Thoracic aorta (tissue), 2 donors: ENCODE measurements around the gene ZNF544. TPM values are rescaled to one million over a fixed set of nuclear protein-coding genes. Genes with fewer than 3 reads are reported as not detected.

ENCODE experiments used
- ATAC-seq: fragments of 150-250 bp; one replicate; pipeline ENCODE4 v1.8.0; 2017; ENCODE audit warnings: low read depth; ENCODE audit not compliant: insufficient number of reproducible peaks, low FRiP score
- DNase-seq: peaks from one replicate; pipeline ENCODE4 v3.0.0-alpha.2; 2020; ENCODE audit warnings: low spot score
- H3K27ac ChIP-seq, 2 donors: fragments of 200-600 bp; sonication (generic); 1 replicate in 1 of 2; 2 replicates in 1 of 2; pipeline ENCODE4 v1.5.1; 2016; ENCODE audit warnings: mild to moderate bottlenecking in 2 of 2, moderate library complexity in 2 of 2
- H3K27me3 ChIP-seq: fragments of 200-600 bp; sonication (generic); replicated peaks from 2 replicates; pipeline ENCODE4 v1.6.0; 2016; ENCODE audit warnings: mild to moderate bottlenecking; ENCODE audit not compliant: insufficient read depth
- H3K36me3 ChIP-seq: fragments of 200-600 bp; sonication (generic); one replicate; pipeline ENCODE4 v1.5.1; 2016
- H3K4me1 ChIP-seq, 2 donors: fragments of 200-600 bp; sonication (generic); 1 replicate in 1 of 2; 2 replicates in 1 of 2; pipeline versions ENCODE4 v1.5.1 to v1.6.0; 2016; ENCODE audit warnings: low read depth in 2 of 2, mild to moderate bottlenecking in 1 of 2; ENCODE audit not compliant: control insufficient read depth in 1 of 2
- H3K4me3 ChIP-seq: fragments of 200-600 bp; sonication (generic); 2 replicates; pipeline ENCODE4 v1.5.1; 2016; ENCODE audit warnings: mild to moderate bottlenecking
- H3K9me3 ChIP-seq: fragments of 200-600 bp; sonication (generic); 2 replicates; pipeline ENCODE4 v1.5.1; 2016
- CTCF ChIP-seq: fragments of 200-600 bp; sonication (generic); IDR thresholded peaks from one replicate; pipeline ENCODE4 v1.5.1; 2019; ENCODE audit warnings: antibody characterized with exemption
- total RNA-seq, 2 donors: library from RNA; depleted of rRNA; stranded (reverse); fragments of >200 nt; gene quantifications; one replicate each; pipeline versions ENCODE4 v1.1.0 to v1.2.3, GENCODE V29; 2016

The ZNF544 gene
- total RNA-seq, 2 donors from 2014 or later: 23.8 to 25.6 TPM

- Histone ChIP-seq H3K27ac (no peak overlapping the region), H3K4me1 (no peaks in the 10 kb centered on the region), H3K27me3 (no peaks in the 10 kb centered on the region), H3K36me3 (peaks cover 57% of the 10 kb centered on the region), H3K9me3 (peaks cover 100% of the 10 kb centered on the region), H3K4me3 (no peak overlapping the region)
- no peak for DNase-seq
- TF ChIP-seq CTCF: no peak
- ATAC-seq: no peak
These were observed 16.2 kb upstream of the ZNF544 start for GRCh38 chr19:58212336-58213074.

- Histone ChIP-seq H3K27me3 (no peaks in the 10 kb centered on the region), H3K4me3 (no peak overlapping the region), H3K4me1 (no peaks in the 10 kb centered on the region), H3K36me3 (peaks cover 51% of the 10 kb centered on the region), H3K27ac (no peak overlapping the region), H3K9me3 (peaks cover 100% of the 10 kb centered on the region)
- DNase-seq (no peak), ATAC-seq (no peak)
- TF ChIP-seq CTCF: no peak
These were observed 15.7 kb upstream of the ZNF544 start for GRCh38 chr19:58213075-58213369.

GRCh38 chr19:58217069-58217481, 11.6 kb upstream of the ZNF544 start:
- ATAC-seq (no peak), DNase-seq (no peak)
- no peak overlapping the region for H3K4me3 ChIP-seq
- no peaks in the 10 kb centered on the region for H3K4me1 ChIP-seq
- TF ChIP-seq CTCF: no peak
- H3K27me3 ChIP-seq: no peaks in the 10 kb centered on the region
- peaks cover 75% of the 10 kb centered on the region for H3K9me3 ChIP-seq
- no peak overlapping the region for H3K27ac ChIP-seq
- peaks cover 11% of the 10 kb centered on the region for H3K36me3 ChIP-seq

GRCh38 chr19:58217607-58218391, 10.9 kb upstream of the ZNF544 start:
- H3K4me3 ChIP-seq: no peak overlapping the region
- DNase-seq: no peak
- no peak overlapping the region for H3K27ac ChIP-seq
- ATAC-seq: no peak
- peaks cover 69% of the 10 kb centered on the region for H3K9me3 ChIP-seq
- H3K36me3 ChIP-seq: peaks cover 4% of the 10 kb centered on the region
- no peaks in the 10 kb centered on the region for H3K4me1 ChIP-seq
- H3K27me3 ChIP-seq: no peaks in the 10 kb centered on the region
- TF ChIP-seq CTCF: no peak

- Histone ChIP-seq H3K27me3 (no peaks in the 10 kb centered on the region), H3K4me3 (no peak overlapping the region), H3K4me1 (no peaks in the 10 kb centered on the region), H3K36me3 (no peaks in the 10 kb centered on the region), H3K9me3 (peaks cover 58% of the 10 kb centered on the region), H3K27ac (no peak overlapping the region)
- DNase-seq (no peak), ATAC-seq (no peak)
- no peak for TF ChIP-seq CTCF
These were observed 9.8 kb upstream of the ZNF544 start for GRCh38 chr19:58218899-58219298.
